K562 (cell line): ENCODE data around the gene FZD1. TPM values are rescaled to one million over a fixed set of nuclear protein-coding genes. Genes with fewer than 3 reads are reported as not detected.

ENCODE experiments used
- ARNT ChIP-seq, 2 experiments: fragments of 450-650 bp; IDR thresholded peaks; 2 replicates each; pipeline ENCODE4 v1.6.1; 2016; ENCODE audit warnings: mild to moderate bottlenecking in 1 of 2
- CREBBP ChIP-seq: IDR thresholded peaks from one replicate; pipeline ENCODE4 v1.6.1; 2012; ENCODE audit warnings: low read depth, mild to moderate bottlenecking, control low read depth, inconsistent platforms, low read length
- E4F1 ChIP-seq: fragments of 250-450 bp; sonication (Bioruptor Pico); IDR thresholded peaks from 2 replicates; pipeline ENCODE4 v1.5.0; 2021; ENCODE audit warnings: mild to moderate bottlenecking, borderline replicate concordance
- GATAD2A ChIP-seq: fragments of 450-650 bp; IDR thresholded peaks from 2 replicates; pipeline ENCODE4 v1.6.1; 2017
- HIVEP1 ChIP-seq: fragments of 250-450 bp; sonication (Bioruptor Pico); IDR thresholded peaks from 2 replicates; pipeline ENCODE4 v1.4.0; 2020; ENCODE audit warnings: mild to moderate bottlenecking
- KAT7 ChIP-seq: sonication (generic); formaldehyde crosslinking; IDR thresholded peaks from 2 replicates; pipeline ENCODE4 v1.8.0; 2022; ENCODE audit warnings: missing genetic modification reagents, mild to moderate bottlenecking, borderline replicate concordance
- KDM1A ChIP-seq, 2 experiments: fragments of 450-650 bp; IDR thresholded peaks; 2 replicates each; pipeline ENCODE4 v1.6.1; 2016; ENCODE audit warnings: mild to moderate bottlenecking in 2 of 2
- KLF10 ChIP-seq: fragments of 250-450 bp; sonication (Bioruptor Pico); IDR thresholded peaks from 2 replicates; pipeline ENCODE4 v1.6.1; 2021; ENCODE audit warnings: matching md5 sums
- RFX5 ChIP-seq: IDR thresholded peaks from 2 replicates; pipeline ENCODE4 v1.6.1; 2011; ENCODE audit warnings: low read depth, mild to moderate bottlenecking, improper control_type of control experiment, low read length
- SMARCA4 ChIP-seq: fragments of 450-650 bp; IDR thresholded peaks from 2 replicates; pipeline ENCODE4 v1.6.1; 2016
- STAG1 ChIP-seq: sonication (generic); formaldehyde crosslinking; IDR thresholded peaks from 2 replicates; pipeline ENCODE4 v1.5.0; 2020; ENCODE audit warnings: missing genetic modification reagents, borderline replicate concordance
- ZC3H11A ChIP-seq: IDR thresholded peaks from 2 replicates; pipeline ENCODE4 v1.6.1; 2012; ENCODE audit warnings: low read depth, low read length, improper control_type of control experiment
- ZFP30 ChIP-seq: fragments of 250-450 bp; sonication (Bioruptor Pico); IDR thresholded peaks from 2 replicates; pipeline ENCODE4 v1.8.0; 2022; ENCODE audit warnings: moderate library complexity, mild to moderate bottlenecking, inconsistent platforms, borderline replicate concordance
- ZNF3 ChIP-seq: fragments of 250-450 bp; sonication (Bioruptor Pico); IDR thresholded peaks from 2 replicates; pipeline ENCODE4 v1.5.0; 2021; ENCODE audit warnings: mild to moderate bottlenecking, moderate library complexity
- ZNF584 ChIP-seq: fragments of 200-800 bp; sonication (Bioruptor generic); IDR thresholded peaks from 2 replicates; pipeline ENCODE4 v1.6.1; 2016; ENCODE audit warnings: low read depth, mild to moderate bottlenecking, missing genetic modification characterization, missing compliant biosample characterization
- ZNF695 ChIP-seq: fragments of 450-650 bp; formaldehyde crosslinking; IDR thresholded peaks from 2 replicates; pipeline ENCODE4 v1.4.0; 2020; ENCODE audit warnings: mild to moderate bottlenecking, moderate library complexity
- ZNF699 ChIP-seq: fragments of 250-450 bp; sonication (Bioruptor Pico); IDR thresholded peaks from 2 replicates; pipeline ENCODE4 v1.8.0; 2021; ENCODE audit warnings: mild to moderate bottlenecking, moderate library complexity; ENCODE audit not compliant: insufficient replicate concordance
- polyA plus RNA-seq, 8 experiments: library from polyadenylated mRNA; depleted of rRNA in 4 of 8; stranded (reverse) in 5 of 8; unstranded in 3 of 8; fragments of >200 nt; fragmentation: Nextera tagmentation in 2 of 8; fragmentation: Illumina TruSeq in 1 of 8; extraction: Ambion mirVana in 2 of 8; extraction: Trizol in 1 of 8; gene quantifications; 2 replicates each; pipeline versions ENCODE4 v1.2.1 to v1.2.3, GENCODE V29; 2011 to 2014; ENCODE audit warnings: inconsistent platforms in 1 of 8, missing spikeins in 1 of 8
- total RNA-seq, 7 experiments: library from RNA; depleted of rRNA in 6 of 7; stranded (reverse); fragments of >200 nt in 6 of 7; fragmentation: Illumina TruSeq in 2 of 7; extraction: Trizol in 2 of 7; gene quantifications; 2 replicates each; pipeline versions ENCODE4 v1.2.1 to v1.2.3, GENCODE V29; 2011 to 2021; ENCODE audit warnings: low replicate concordance in 1 of 7
- TF ChIP-seq, protein P1 (sequence below): fragments of 250-450 bp; sonication (Bioruptor Pico); IDR thresholded peaks from 2 replicates; pipeline ENCODE4 v1.4.0; 2020
- TF ChIP-seq, protein P2 (sequence below): IDR thresholded peaks from 2 replicates; pipeline ENCODE4 v1.6.1; 2014; ENCODE audit warnings: antibody characterized with exemption

The FZD1 gene
- total and polyA plus RNA-seq, 9 of the 15 experiments (the other 6 are each of a cell fraction or from before 2014, with no cell fraction given) = 0.25 to 5.1 (median 1.8) TPM

- TF ChIP-seq E4F1 (no peak), ZFP30 (no peak), ZNF699 (CRISPR knock-in tag) (no peak), RFX5 (no peak), ZNF3 (CRISPR knock-in tag) (no peak), ZNF695 (CRISPR knock-in tag) (no peak), ARNT (IDR thresholded peaks at IDR 0.05) (peak; percentile 56 to 87; a peak in 2 of 4 replicates), STAG1 (no peak), CREBBP (no peak), ZC3H11A (no peak), KDM1A (IDR thresholded peaks at IDR 0.05) (peak; percentile 29 to 49; a peak in 2 of 4 replicates), HIVEP1 (no peak), SMARCA4 (no peak), GATAD2A (0 out of 2 replicates have a peak, but pooled peaks have one; percentile 0), ZNF584 (CRISPR knock-in tag) (no peak), KAT7 (CRISPR knock-in tag) (peak; percentile 56; the same call in 1 of the 2 replicates), KLF10 (CRISPR knock-in tag) (no peak)
- TF ChIP-seq, protein P1, sequence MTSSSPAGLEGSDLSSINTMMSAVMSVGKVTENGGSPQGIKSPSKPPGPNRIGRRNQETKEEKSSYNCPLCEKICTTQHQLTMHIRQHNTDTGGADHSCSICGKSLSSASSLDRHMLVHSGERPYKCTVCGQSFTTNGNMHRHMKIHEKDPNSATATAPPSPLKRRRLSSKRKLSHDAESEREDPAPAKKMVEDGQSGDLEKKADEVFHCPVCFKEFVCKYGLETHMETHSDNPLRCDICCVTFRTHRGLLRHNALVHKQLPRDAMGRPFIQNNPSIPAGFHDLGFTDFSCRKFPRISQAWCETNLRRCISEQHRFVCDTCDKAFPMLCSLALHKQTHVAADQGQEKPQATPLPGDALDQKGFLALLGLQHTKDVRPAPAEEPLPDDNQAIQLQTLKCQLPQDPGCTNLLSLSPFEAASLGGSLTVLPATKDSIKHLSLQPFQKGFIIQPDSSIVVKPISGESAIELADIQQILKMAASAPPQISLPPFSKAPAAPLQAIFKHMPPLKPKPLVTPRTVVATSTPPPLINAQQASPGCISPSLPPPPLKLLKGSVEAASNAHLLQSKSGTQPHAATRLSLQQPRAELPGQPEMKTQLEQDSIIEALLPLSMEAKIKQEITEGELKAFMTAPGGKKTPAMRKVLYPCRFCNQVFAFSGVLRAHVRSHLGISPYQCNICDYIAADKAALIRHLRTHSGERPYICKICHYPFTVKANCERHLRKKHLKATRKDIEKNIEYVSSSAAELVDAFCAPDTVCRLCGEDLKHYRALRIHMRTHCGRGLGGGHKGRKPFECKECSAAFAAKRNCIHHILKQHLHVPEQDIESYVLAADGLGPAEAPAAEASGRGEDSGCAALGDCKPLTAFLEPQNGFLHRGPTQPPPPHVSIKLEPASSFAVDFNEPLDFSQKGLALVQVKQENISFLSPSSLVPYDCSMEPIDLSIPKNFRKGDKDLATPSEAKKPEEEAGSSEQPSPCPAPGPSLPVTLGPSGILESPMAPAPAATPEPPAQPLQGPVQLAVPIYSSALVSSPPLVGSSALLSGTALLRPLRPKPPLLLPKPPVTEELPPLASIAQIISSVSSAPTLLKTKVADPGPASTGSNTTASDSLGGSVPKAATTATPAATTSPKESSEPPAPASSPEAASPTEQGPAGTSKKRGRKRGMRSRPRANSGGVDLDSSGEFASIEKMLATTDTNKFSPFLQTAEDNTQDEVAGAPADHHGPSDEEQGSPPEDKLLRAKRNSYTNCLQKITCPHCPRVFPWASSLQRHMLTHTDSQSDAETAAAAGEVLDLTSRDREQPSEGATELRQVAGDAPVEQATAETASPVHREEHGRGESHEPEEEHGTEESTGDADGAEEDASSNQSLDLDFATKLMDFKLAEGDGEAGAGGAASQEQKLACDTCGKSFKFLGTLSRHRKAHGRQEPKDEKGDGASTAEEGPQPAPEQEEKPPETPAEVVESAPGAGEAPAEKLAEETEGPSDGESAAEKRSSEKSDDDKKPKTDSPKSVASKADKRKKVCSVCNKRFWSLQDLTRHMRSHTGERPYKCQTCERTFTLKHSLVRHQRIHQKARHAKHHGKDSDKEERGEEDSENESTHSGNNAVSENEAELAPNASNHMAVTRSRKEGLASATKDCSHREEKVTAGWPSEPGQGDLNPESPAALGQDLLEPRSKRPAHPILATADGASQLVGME (CRISPR knock-in tag) = no peak; the same call in 1 of the 2 replicates
- TF ChIP-seq, protein P2, sequence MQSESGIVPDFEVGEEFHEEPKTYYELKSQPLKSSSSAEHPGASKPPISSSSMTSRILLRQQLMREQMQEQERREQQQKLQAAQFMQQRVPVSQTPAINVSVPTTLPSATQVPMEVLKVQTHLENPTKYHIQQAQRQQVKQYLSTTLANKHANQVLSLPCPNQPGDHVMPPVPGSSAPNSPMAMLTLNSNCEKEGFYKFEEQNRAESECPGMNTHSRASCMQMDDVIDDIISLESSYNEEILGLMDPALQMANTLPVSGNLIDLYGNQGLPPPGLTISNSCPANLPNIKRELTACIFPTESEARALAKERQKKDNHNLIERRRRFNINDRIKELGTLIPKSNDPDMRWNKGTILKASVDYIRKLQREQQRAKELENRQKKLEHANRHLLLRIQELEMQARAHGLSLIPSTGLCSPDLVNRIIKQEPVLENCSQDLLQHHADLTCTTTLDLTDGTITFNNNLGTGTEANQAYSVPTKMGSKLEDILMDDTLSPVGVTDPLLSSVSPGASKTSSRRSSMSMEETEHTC = peak; percentile 36
Observed at GRCh38 chr7:91264046-91264923, at the start of gene FZD1 (continued).
